NCI-H526 treated with DMSO at 0.1 percent for 48 hours (cell line): ENCODE measurements around the gene SOCS2.
"Not testable (repeated sequence)": the region's sequence is repeated elsewhere in the genome, so short reads cannot be mapped to it uniquely, and the experiment has no call there.

ENCODE experiments used
- DNase-seq: peaks from one replicate; lab custom pipeline; 2025; lab: John Stamatoyannopoulos, UW

Gene SOCS2

DNA sequence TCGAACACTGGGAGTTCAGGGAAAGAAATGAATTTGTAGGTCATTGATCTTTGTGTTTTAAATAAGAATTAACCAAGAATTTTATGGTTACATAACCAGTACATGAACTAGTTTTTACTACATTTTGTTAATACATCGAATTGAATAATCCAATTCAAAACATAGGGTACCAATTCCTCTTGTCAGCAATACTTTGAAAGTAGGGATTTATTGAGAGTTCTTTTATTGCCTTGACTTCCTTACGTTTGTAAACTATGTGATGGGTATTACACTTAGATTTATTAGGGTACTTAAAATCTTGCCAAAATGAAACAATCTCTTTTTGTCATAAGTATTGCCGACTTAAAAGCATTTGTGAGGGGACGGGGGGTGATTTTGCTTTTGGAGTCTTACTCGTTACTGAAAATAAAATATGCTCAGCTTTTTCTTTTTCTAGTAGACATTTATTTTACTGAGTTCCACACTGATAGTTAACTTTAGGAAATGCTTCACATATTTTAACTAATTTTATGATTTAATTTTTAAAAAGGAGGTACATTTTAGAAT is 22.4 kb downstream of the SOCS2 start:
- no peak for DNase-seq

DNA sequence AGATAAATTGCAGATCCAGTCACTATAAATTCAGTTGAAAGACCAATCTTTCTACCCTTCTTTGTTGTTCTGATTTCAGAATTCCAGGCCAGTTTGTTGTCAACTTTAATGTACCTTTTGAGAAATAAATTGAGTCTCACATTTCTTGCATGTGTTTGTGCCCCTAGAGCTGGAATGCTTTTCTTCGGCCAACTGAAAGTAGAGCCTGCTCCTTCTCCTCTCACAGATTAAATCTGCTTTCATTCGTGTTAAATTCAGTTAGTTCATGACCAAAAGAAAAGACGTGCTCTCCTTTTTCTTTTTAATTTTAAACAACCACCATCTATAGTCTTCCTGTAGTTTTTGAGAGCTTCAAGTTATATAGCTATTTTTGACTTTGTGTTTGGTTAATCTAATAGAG is 22.9 kb downstream of the SOCS2 start:
- no peak for DNase-seq

DNA sequence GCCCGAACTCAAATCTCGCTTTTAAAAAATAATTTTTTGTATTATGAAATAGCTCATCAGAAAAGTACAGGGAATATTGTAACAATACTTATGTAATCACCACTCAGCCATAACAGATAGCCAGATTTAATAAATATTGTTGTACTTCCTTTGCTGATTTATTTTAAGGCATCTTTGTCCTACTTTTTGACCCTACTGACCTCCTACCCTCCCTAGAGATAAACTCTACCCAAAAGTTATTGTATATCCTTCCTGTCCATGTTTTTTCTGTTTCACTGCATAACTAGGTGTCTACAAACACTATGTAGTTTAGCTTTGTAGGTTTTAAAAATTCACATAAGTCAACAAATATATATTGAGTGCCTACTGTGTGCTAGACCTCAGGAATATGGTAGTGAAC is 25.1 kb downstream of the SOCS2 start:
- no peak for DNase-seq

DNA sequence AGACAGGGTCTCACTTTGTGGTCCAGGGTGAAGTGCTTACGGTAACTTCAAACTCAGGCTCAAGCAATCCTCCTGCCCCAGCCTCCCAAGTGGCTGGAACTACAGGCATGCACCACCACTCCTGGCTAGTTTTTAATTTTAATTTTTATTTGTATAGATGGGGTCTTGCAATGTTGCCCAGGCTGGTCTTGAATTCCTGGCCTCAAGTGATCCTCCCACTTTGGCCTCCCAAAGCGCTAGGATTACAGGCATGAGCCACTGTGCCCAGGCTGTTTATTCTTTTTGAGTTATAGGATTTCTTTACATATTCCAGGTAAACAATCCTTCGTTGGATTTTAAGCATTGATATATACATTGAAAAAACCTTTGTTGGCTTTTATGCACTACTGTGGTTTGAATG is 26.7 kb downstream of the SOCS2 start:
- no peak for DNase-seq

DNA sequence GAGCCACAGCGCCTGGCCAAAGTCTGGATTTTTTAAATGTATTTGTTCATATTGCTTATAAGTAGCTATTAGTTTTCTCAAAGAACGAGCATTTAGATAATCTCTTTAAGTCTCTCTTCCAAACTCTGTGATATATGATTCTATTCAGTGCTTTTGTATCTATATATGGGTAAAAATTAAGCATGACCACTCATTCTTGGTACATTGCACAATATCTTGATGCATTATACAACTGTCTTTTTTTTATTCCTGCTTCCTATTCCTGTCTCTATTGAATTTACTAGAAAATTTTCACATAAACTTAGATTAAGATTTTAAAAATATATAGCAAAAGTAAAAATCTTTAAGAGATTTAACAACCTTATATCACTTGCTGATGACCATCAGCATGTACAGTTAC is 29.1 kb downstream of the SOCS2 start:
- DNase-seq, result no peak

DNA sequence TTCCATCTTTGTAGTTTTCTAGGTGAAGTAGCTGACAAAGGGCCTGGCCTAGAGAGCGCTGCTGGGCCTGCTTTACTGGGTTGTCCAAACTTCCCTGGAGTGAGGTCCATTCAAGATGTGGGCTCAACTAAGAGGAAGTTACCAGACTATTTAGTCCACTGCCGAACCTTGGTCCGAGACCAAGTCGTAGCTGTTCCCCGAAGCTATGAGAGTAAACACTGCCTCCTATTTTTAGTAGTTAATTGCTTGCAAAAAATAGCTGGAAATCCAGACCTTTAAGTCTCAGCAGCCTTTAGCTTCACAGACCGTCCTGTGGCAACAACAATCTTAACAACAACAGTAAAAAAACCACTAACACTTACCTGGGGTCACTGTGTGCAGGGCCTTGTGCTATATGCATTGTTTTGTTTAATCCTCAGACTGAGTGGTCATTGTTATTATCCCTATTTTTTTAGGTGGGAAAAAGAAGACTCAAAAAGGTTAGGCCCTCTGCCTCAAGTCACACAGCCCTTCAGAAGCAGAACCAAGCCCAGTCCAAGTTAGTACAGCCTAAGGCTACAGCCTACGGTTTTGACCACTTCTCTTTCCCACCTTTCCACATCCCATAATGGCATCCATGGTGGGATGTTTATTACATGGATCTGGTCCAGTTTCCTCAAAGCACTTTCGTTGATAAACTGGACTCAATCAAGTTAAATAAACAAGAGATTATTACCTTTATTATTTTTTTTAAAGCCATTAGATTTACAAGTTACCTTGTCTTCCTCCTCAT is 30.6 kb downstream of the SOCS2 start:
- DNase-seq, result no peak

DNA sequence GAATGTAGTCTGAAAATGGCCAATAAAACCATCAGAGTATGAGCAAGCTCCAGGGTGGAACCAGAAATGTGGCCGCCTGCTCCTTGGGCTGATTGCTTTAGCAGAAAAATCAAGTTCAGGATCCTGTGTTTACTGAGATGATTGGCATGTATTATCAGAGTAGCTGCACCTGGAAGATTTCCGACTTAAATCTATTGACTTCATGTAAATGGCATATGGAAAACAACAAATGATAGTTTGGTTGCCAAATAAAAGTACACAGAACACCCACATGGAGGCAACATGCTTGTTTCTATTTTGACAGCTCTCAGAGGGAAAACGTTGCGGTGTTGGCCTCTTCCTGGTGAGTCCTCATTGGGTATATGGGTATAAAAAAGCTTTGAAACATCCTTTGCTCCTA is 31.3 kb downstream of the SOCS2 start:
- DNase-seq, result no peak

DNA sequence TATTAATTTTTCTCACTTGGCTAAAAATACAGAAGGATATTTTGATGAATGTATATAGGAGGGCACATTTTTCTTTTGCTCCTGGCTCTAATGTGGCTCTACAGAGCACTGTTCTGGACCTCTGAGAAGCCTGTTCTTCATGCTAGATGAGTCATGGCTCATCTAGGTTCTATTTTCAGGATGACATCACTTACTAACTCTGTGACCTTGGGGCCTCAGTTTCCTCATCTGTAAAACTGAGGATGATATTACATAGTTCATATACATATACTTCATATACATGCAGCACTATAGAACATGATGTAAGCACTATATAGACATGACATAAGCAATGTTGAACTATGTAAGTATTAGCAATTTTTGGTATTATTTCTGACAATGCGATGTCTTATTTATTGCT is 35.8 kb downstream of the SOCS2 start:
- no peak for DNase-seq

DNA sequence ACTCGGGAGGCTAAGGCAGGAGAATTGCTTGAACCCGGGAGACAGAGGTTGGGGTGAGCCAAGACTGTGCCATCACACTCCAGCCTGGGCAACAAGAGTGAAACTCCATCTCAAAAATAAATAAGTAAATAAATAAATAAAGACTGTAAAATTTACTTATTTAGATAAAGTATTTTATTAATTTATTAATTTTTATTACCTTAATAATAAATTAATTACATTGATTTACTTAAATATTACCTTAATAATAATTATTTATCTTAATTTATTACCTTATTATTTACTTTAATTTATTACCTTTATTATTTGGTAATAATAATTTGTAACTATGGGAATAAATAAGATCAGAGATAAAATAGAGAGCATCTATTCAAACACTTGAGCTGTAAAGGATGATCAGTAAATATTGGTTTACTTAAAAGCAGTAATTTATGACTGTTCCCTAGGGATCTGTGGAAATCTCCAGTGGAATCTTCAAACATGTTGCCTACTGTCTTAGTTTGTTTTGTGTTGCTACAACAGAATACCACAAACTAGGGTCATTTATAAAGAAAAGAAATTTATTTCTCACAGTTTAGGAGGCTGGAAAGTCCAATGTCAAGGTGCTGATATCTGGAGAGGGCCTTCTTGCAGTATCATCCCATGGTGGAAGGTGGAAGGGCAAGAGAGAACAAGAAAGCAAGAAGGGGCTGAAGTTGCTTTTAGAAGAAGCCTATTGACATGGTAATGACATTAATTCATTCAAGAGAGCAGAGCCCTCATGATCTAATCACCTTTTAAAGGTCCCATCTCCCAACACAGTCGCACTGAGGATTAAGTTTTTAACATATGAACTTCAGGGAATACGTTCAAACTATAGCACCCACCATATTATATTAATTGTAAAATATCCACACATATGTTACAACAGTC is 37.1 kb downstream of the SOCS2 start:
- DNase-seq, result no peak

DNA sequence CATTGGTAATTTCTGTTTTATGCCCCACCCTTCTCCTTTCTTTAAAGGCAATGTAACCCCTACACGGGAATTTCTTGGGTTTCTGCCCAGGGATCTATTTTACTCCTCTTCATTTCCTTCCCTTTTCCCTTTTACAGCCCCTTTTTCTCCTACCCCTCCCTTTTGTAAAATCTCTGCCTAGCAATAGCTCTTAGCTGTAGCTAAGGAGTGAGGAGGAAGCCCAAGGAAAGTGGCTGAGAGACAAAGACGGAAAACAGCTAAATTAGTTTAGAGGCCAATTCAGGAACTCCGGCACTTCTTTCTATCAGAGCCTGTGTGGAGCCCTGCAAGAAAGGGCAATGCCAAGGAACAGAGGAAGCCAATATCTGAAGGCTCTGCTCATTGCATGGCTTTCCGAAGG is 40.3 kb downstream of the SOCS2 start:
- no peak for DNase-seq

DNA sequence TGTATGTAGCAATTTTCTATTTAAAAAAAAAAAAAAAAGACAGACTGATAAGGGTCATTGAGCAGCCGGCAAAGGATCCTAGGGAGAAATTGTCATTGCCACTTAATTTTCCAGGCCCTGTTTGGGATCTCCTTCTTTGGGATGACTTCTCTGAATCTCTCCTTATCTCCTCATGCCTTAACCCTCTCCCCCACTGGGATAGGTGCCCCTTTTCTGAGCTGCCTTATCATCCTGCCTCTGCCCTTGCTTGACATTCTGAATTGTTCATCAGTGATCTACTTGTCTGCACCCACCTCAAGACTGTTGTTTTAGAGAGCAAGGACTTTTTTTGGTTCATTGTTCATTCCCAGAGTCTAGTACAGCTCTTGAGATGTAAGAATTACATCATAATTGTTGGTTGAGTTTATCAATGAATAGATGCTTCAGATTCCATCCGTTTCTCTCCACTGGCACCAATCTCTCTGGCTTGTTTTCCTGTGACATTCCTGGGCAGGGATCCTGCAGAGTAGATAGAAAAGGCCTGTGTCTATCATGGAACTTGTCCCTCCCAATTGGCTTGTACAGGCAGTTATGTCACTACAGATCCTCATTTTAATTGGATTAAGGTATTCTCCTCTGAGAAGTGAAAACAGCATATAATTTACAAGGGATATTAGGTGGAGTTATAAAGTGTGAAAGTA is 42.6 kb downstream of the SOCS2 start:
- no peak for DNase-seq

DNA sequence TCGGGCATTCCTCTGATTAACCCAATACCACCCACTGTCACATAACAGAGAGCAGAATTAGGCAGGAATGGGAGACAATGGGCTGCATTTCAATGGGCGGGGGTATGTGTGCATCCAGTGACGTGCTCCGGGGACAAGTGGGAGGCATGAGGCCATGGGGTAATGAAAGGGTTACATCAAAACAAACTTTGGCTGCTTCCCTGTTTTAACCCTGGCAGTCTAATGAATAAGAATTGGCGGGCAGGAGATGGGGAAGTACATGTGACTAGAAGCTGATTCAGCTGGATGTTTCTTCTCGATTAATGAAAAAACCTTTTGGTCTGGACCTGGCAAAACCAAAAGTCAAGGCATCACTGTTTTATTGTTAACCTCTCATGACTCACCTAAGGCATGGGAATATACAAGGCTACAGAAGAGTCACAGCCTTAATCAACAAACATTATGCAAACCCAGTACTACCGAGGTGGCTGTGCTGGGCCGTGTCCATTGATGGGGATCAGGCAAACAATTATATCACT is 44.2 kb downstream of the SOCS2 start:
- DNase-seq, result no peak

DNA sequence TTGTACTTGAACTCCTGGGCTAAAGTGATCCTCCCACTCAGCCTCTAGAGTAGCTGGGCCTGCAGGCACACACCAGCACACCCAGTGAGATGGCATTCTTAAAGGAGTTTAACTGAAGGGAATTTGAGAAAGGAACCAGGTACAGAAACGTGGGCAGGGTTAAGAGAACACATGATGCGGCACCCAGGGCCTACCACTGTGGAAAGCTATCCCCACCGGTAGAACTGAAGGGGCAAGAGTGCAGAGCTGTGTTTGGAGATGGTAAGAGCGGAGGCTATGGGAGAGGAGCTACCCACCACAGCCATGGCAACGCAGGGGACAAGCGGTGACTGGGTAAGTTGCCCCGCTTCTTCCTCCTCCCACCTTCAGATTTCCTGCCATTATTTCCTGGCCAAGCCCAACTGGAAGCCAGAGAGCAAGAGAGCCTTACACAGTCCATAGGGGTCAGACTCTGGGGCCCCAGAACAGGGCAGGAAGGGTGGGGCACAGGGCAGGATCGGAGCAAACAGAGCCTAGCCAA is 46.5 kb downstream of the SOCS2 start:
- no peak for DNase-seq

DNA sequence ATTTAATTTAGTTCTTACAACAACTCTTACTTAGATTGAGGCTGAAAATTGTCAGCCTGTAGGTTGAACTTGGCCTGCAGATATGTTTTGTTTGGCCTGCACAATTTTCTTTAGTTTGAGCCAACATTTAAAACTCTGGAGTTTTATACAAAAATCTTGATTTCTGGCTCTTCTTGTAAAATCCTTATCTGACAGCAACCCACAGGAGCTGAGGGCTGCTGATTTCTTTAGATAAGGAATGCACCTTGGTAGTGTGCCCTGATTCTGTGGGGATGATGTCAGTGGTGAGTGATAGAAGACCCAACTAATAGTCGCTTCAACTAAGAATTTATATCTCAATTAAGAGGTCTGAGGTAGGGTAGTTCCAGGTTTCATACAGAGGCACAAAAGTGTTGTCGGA is 49.5 kb downstream of the SOCS2 start:
- DNase-seq, result no peak

DNA sequence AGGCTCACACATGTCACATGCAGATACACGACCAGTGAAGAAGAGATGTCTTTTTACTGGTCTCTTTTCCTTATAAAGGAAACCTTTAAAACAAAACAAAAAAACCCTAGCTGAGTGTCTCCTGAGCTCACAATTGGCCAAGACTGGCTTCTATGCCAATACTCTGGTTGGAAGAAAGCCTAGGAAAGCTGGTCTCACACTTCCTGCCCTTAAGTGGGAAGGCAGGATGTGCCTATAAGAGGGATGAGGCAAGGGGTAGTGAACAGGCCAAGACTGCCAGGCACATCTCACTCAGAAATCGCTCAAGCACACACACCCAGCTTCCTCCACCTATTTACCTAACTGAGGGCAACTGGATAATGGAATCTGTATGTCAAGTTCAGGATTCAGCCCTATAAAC is 50.0 kb downstream of the SOCS2 start:
- DNase-seq, result no peak

DNA sequence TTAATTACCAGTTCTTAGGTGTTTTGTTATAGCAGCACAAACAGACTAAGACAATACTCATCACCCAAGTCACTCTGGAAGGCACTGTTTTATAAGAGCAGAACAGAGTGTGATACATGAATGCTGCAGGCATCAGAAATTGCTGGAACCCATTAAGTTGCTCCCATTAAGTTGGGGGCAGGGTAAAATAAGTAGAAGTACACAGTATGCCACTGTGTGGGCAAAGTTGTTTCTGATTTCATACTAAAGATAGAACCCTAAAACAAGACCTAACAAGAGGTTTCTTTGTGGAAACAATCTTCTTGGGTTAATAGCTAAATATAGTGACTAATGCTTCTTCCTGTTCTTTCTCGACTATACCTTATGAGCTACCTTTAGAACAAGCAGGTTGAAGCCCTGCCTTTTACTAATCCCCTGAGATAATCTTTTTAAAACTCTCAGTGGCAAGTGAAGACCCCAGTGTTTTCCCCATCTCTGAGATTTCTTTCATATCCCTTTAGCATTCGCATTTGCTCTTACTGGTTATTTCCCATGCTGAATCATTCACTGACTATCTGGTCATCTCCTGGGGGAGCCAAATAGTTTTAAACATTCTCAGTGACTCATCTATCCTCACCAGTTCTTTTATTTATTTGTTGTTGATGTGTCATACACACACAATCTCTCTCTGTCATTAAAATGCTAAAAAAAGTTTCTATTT is 52.3 kb downstream of the SOCS2 start:
- no peak for DNase-seq

DNA sequence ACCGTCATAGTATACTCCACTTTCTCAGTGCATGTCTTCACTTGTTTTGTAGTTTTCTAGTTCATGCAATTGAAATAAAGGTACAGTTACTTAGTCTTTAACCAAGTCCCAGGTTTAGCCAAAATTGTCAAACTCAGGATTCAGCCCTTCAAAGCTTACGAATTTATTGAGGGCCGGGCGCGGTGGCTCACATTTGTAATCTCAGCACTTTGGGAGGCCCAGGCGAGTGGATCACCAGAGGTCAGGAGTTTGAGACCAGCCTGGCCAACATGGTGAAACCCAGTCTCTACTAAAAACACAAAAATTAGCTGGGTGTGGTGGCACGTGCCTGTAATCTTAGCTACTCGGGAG is 52.8 kb downstream of the SOCS2 start:
- not testable (repeated sequence) for DNase-seq

DNA sequence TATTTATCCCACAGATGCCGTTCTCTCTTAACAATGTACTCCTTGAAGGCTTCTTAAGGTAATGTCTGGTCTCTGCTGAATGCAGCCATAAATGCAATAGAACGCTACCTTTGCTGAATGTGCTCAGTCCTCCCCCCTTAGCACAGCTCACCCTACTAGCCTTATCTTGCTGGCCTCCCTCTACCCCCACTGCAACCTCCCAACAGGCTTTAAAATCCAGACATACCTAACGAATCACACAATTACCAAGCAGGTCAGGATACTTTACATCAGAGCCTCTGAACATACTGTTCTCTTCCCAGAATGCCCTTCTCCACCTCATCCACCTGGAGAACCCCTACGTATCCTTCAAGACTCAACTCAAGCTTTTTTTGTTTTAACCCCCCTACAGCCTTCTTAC is 53.7 kb downstream of the SOCS2 start:
- no peak for DNase-seq
